Measurements from ENCODE around the gene RCBTB1.
"Not testable (repeated sequence)": the region's sequence is repeated elsewhere in the genome, so short reads cannot be mapped to it uniquely, and the experiment has no call there.

RCBTB1 gene

DNA sequence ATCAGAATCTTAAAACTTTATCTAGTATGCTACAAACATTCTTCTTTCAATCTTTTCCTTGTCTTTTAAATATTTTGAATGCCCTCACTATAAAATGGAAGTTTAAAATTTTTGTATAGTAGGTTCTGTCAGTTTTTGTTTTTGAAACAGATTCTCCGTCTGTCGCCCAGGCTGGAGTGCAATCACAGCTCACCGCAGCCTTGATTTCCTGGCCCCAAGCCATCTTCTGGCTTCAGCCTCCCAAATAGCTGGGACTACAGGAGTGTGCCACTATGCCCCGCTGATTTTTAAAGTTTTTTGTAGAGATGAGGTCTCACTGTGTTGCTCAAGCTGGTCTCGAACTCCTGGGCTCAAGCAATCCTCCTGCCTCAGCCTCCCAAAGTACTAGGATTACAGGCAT, 68.9 kb downstream of the RCBTB1 start:
- no peak for DNase-seq (ENCODE audit: low read depth, low spot score)

DNA sequence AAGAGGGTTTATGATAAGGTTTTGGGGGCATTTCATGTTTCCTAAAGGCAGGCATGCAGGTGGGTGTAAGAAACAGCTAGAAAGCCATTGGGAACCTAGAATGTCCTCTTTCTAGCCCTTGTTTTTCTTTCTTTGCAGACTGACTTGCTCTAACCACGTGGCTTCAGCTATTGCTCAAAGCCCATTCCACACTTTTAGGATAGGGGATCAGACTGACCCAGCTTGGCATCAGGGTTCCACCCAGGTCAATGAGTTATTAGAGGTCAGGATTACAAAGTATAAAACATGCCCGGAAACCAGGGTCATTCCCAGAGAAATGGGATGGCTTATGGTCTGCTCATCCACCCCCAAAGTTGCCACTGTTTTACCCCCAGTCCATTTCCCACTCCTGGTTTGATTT, 72.8 kb downstream of the RCBTB1 start:
- DNase-seq (ENCODE audit: low read depth, low spot score), result no peak

DNA sequence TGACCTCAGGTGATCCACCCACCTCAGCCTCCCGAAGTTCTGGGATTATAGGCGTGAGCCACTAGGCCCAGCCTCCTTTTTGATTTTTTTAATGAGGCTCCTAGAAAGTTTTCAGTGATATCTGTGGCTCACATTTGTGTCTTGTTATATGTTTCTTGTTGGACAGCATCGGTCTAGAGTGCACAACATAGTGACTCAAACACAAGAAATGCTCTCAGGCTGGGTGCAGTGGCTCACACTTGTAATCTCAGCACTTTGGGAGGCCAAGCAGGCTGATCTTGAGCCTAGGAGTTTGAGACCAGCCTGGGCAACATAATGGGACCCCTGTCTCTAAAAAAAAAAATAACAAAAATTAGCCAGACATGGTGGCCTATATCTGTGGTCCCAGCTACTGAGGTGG, 81.4 kb downstream of the RCBTB1 start:
- no peak for DNase-seq (ENCODE audit: low read depth, low spot score)

DNA sequence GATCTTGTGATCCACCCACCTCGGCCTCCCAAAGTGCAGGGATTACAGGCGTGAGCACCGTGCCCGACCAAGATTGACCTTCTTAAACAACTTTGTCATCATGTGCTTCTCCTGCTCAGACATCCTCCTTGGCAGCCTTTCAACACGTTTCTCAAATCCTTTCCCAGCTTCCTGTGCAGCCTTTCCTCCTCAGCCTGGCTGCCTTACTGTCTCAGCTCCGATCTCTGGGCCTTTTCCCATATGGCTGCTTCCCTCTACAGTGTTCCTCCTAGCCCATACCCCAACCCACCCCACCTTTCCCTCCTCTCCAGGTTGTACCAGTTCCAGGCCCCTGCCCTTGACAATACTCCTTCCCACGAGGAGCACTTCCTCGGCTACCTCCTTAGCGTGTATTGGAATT, 82.4 kb downstream of the RCBTB1 start:
- no peak for DNase-seq (ENCODE audit: low read depth, low spot score)

DNA sequence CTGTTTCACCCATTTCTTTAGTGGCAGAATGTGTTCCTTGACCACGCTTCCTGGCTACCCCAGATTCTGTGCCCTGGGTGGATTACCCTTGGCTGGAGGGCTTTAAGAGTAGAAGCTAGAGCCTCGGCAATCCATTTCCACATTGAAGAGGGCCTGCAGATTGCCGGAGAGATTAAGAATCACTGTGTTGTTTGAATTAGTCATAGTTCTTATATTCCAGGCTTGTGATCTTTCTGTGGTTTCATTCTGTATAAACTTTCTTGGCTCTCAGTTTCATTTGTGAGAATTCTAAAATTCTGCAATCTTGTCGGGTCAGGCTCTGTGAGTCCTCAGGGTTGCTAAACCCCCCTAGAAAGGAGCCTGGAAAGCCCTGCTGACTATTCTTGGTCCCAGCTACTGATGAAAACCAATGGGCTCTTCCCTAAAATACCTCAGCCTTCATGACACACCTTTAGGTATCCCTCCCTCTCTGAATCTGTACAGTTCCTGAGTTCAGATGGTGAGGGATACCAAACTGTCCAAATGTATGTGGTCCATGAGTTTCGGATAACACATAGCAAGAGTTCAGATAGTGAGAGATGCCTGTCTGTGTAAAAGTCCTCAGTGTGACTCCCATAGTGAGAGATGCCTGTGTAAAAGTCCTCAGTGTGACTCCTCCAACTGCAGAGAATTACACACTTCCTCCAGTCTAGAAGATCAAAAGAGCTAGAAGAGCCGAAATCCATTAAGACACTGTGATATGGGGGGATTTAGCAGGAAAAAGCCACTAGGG, 85.3 kb downstream of the RCBTB1 start:
- DNase-seq (ENCODE audit: low read depth, low spot score), result no peak

DNA sequence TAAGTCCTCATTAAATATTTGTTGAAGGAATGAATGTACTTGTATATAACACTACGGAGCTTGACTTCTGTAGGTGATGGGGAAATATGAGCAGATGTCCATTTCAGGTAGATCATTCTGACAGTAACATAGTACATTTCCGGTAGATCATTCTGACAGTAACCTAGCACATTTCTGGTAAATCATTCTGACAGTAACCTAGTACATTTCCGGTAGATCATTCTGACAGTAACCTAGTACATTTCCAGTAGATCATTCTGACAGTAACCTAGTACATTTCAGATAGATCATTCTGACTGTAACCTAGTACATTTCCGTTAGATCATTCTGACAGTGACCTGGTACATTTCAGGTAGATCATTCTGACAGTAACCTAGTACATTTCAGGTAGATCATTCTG, 87.2 kb downstream of the RCBTB1 start:
- no peak for DNase-seq (ENCODE audit: low read depth, low spot score)

DNA sequence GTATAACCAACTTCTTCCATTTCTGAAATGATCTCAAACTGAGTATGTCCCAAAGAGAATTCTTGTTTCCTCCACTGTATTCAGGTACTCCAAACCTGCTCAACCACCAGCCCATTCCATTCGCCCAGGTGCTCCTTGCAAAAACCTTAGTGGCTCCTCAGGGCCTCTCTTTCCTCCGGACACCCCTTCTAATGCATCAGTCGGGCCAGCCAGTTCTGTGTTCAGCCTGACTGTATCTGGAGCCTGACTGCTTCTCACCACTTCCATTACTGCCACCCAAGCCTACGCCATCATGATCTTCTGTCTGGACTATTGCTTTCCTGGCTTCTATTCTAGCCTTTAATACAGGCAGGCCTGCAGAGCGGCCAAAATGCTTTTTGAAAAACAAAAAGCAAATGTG, 88.1 kb downstream of the RCBTB1 start:
- DNase-seq (ENCODE audit: low read depth, low spot score), result no peak

DNA sequence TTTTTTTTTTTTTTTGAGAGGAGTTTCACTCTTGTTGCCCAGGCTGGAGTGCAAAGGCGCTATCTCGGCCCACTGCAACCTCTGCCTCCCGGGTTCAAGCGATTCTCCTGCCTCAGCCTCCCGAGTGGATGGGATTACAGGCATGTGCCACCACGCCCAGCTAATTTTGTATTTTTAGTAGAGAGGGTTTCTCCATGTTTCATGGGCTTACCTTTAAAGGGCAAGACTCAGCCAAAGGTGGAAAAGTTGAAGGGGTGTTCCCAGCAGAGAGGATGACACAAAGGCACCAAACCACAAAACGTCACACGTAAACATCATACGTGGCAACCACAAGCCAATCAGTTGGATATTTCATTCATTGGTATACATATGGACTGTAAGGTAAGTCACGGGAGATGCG, 88.5 kb downstream of the RCBTB1 start:
- not testable (repeated sequence) for DNase-seq (ENCODE audit: low read depth, low spot score)

DNA sequence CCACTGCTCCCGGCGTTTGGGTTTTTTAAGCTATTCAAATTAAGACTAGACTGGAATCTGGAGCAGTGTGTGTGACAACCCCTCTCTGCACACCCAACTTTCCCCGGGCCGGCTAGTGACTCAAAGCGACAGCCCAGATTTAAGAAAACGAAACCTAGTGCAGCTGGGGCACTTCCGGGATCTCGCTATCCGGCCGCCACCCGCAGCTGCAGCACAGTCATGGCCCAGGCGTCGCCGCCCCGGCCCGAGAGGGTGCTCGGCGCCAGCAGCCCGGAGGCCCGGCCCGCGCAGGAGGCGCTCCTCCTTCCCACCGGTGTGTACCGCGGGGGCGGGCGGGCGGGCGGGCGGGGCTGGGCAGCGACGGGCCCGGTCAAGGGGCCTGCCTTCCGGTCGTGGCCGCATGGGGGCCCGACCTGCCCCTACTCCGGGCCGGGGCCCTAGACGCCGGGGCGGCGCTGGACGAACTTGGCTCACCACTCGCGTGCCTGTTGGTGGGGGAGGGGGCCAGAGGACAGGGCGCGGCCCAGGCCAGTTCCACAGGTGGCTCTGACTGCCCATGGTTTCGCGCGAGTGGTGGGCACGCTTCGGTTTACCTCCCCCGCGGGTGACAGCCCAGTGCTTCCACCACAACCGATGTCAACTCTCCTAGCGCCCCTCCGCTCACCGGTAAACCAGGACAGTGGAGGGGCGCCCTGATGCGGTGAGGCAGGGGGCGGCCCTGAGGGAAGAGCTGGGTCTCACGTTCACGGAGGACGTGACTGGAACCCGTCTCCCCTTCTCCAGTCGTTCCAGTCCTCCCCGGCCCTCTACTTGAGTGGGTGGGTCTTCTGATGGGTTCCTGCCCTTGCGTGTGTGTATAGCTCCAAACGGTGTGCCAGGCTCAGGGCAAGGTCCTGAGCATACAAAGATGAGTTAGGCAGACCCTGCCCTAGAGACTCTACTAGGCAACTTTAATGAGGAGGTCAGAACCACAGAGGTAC, 89.3 kb downstream of the RCBTB1 start, which contains the start of gene PHF11:
TSS of gene PHF11 (plus strand) at position 171 of the 980 bp plus-strand sequence. CDS start at position 220, 49 bp downstream.
- no peak for DNase-seq (ENCODE audit: low read depth, low spot score)

DNA sequence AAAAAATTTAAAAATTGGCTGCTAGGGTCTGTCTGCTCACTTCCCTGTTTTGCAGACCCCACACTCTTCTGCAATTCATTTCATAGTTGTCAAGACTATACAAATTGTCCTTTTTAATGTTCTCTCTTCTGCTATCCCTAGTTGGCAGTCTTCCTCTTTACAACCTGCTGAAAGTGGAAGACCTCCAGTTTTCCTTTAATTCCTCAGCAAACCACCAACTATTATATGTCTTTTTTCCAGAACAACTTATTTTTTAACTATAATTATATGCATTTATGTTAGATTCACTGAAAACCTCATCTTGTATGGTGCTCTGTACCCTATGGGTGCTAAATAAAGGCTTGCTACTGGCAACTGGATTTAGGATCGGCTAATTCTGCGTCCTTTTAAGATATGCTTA, 90.7 kb downstream of the RCBTB1 start:
- no peak for DNase-seq (ENCODE audit: low read depth, low spot score)

DNA sequence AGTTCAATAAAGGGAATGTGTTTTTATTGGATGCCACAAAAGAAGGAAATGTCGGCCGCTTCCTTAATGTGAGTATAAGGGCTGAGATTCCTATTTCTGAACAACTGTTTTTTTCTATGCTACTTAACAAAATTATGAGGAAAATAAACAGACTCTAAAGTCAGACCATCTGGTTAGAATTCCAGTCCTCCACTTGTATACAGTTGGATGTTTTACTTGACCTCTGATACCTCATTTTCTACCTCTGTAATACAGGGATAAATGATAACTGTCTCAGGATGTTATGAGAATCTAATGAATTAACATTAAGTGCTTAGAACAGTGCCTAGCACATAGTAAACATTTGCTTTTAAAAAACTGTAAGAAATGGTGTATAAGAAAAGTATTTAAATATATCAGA, 96.8 kb downstream of the RCBTB1 start:
- no peak for DNase-seq (ENCODE audit: low read depth, low spot score)

All from iPS DF 19.7 (cell line).